ENCODE measurements around the gene PPM1J. TPM values are rescaled to one million over a fixed set of nuclear protein-coding genes. Genes with fewer than 3 reads are reported as not detected.
A peak's percentile ranks its signal among the peaks of the same experiment; 100 is the strongest.

PPM1J gene
- total and polyA plus RNA-seq, 2 of the 13 experiments (the other 11 are each of a cell fraction or from before 2014, with no cell fraction given), result 0.07 to 0.22 TPM

DNA sequence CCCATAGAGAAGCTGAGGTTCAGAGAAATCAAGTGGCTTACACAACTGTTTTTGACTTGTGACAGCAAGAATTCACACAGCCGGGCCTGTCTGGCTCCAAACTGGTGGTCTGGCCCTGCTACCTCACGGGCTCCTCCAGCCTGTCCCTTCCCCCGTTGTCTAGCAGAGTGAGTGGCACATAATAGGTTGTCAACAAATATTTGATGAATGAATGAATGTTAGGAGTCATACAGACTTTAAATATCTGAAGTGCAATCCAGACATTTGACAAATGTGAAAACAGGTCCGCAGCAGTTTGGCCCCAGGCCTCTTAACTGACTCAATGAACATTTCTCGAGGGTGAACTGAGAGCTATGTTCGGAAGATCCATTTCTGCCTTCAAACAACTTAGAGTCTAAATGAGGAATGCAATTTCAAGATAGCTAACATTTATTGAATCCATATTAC lies 7.1 kb downstream of the PPM1J start:
- intact Hi-C loops (cut with micrococcal nuclease; ENCODE audit: unreplicated experiment) (no loop called here), in situ Hi-C loops (cut with HindIII; ENCODE audit: extremely low pct_ligation_motif_present, low pct_unique_long_range_greater_than_20kb) (loop anchor here (5.0 to 25.0 kb wide), 5 partner anchors 36 to 329 kb away; partner anchors contain the start of genes CAPZA1, MOV10, ST7L and WNT2B)
- Histone ChIP-seq H3K27me3 (ENCODE audit: control insufficient read depth in 1 of 2, insufficient read depth in 2 of 2, low read length in 2 of 2) (peaks cover 4 to 52% of the 10 kb centered on the region in 2 experiments; a peak in 4 of 5 replicates), H2AFZ (ENCODE audit: low read length) (no peak overlapping the region), H3K36me3 (replicated peaks in 1 of 2; ENCODE audit: control insufficient read depth in 1 of 2, insufficient read depth in 2 of 2, low read length in 2 of 2) (peaks cover 0 to 7% of the 10 kb centered on the region in 2 experiments; a peak in 2 of 5 replicates), H3K9me3 (ENCODE audit: low read length) (no peaks in the 10 kb centered on the region), H4K20me1 (ENCODE audit: insufficient read depth, low read length) (no peaks in the 10 kb centered on the region), H3K4me2 (ENCODE audit: low read depth, low read length) (peak overlapping the region; percentile 99), H3K9ac (ENCODE audit: insufficient read depth, low read depth, low read length) (peak overlapping the region; percentile 59; the same call in 1 of the 2 replicates), H3K27ac (ENCODE audit: extremely low read length, insufficient read depth, low read length) (no peak overlapping the region), H3K79me2 (ENCODE audit: insufficient read depth, low read length) (peaks cover 22% of the 10 kb centered on the region), H3K4me3 (replicated peaks in 1 of 3; ENCODE audit: insufficient read depth in 1 of 3, low read depth in 2 of 3, low read length in 3 of 3) (peak overlapping the region in 2 of 3 experiments; percentile 98 to 99; a peak in 2 of 6 replicates), H3K4me1 (ENCODE audit: insufficient read depth, low read length) (peaks cover 38% of the 10 kb centered on the region)
- no TSS peak for BruUV-seq (replicated peaks)
- DNase-seq (ENCODE audit: low spot score) (no peak), ATAC-seq (no peak), FAIRE-seq (no peak)
- CTCF ChIA-PET (ENCODE audit: low intra/inter-chr PET ratio, low total read pairs), result interaction anchor here (1.7 to 2.6 kb wide), 2 partner anchors 33 to 317 kb away, joined by 6 to 17 read pairs; partner anchors contain the start of gene MOV10
- POLR2A ChIA-PET, result interaction anchor here (1.2 to 3.0 kb wide), 3 partner anchors 11 to 206 kb away, joined by 4 to 40 read pairs (median 26); partner anchors contain the start of gene MOV10
- WGBS (ENCODE audit: low lambda C conversion rate), result 25% methylated on average over 6 of the region's 6 CpGs
- TF ChIP-seq TARDBP (CRISPR knock-in tag; IDR thresholded peaks at IDR 0.05) (no peak), ZNF572 (CRISPR knock-in tag; IDR thresholded peaks at IDR 0.05) (no peak), DNMT3B (CRISPR knock-in tag; conservative IDR thresholded peaks at IDR 0.05) (no peak), SP5 (CRISPR knock-in tag; IDR thresholded peaks at IDR 0.05; ENCODE audit: borderline replicate concordance, low read depth) (no peak), RAD51 (IDR thresholded peaks at IDR 0.05; ENCODE audit: borderline replicate concordance) (no peak), RFX5 (IDR thresholded peaks at IDR 0.05; ENCODE audit: low read depth, low read length) (no peak), ZNF639 (CRISPR knock-in tag; conservative IDR thresholded peaks at IDR 0.05) (no peak), ATF4 (CRISPR knock-in tag; IDR thresholded peaks at IDR 0.05) (no peak)

Measured in HepG2 (cell line).